ENCODE results near the gene VTI1A. TPM values are rescaled to one million over a fixed set of nuclear protein-coding genes. Genes with fewer than 3 reads are reported as not detected.

VTI1A gene
- total and polyA plus RNA-seq, 2 experiments from 2014 or later, result 26.8 to 31.0 TPM

DNA sequence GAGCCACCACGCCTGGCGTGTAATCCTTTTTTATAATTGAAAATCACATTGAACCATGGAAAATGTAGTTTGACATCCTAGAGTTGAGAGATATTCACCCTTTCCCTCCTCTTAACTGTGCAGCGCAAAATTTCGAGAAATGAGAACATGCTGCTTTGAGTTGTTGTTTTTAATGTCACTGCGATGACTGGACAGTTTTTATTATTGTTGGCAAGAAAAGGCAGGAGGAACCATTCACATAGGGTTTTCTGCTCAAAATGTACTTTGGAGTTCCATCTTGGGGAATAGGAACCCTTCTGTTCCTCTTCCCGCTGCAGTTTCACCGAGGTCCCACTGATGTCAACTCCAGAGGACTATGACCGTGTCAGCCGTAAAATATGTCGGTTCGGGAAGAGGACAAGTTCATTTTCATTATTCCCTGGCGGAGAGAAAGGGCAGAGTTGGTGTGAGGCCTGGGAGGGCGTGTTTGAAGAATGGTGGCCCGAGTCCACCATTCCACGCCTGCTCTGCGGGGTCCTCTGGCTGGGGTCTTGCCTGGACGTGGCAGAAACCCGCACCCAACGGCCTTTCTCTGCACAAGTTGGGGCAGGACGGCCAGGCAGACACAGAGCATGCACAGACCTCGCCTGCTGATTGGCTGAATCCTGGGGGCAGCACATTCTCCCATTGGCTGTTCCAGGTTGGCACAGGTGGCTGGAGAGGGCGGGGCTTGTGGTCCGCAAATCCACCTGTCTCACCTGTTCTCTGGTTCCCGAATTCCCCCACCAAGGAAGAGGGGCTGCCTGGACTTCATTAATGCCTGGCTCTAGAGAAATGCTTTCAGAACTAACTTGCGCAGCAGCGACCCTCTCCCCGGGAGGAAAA lies 397.9 kb downstream of the VTI1A start:
- Histone ChIP-seq H3K4me3 (no peak overlapping the region), H4K20me1 (replicated peaks; ENCODE audit: insufficient read depth) (no peaks in the 10 kb centered on the region), H2AFZ (no peak overlapping the region), H3F3A (replicated peaks; ENCODE audit: low read depth) (no peaks in the 10 kb centered on the region), H3K4me2 (no peak overlapping the region), H3K9me2 (ENCODE audit: insufficient read depth) (peaks cover 9% of the 10 kb centered on the region), H3K36me3 (ENCODE audit: insufficient read depth) (peaks cover 10% of the 10 kb centered on the region; the same call in 1 of the 2 replicates), H3K27me3 (ENCODE audit: insufficient read depth) (no peaks in the 10 kb centered on the region), H3K79me2 (replicated peaks; ENCODE audit: insufficient read depth) (no peaks in the 10 kb centered on the region), H3K27ac (ENCODE audit: low read depth) (no peak overlapping the region), H3K4me1 (ENCODE audit: insufficient read depth) (no peaks in the 10 kb centered on the region)
- peaks cover 2% of the 10 kb centered on the region; the same call in 1 of the 3 replicates for H3K4me1 Mint-ChIP-seq
- peaks cover 8% of the 10 kb centered on the region for H3K27me3 Mint-ChIP-seq (ENCODE audit: insufficient read depth, low read depth, poor library complexity)
- no peak overlapping the region for H3K4me3 Mint-ChIP-seq
- no peak overlapping the region for H3K27ac Mint-ChIP-seq
- TF ChIP-seq ZNF331 (CRISPR knock-in tag; IDR thresholded peaks at IDR 0.05; ENCODE audit: low read depth), result no peak
- TF ChIP-seq POLR2AphosphoS5 (IDR thresholded peaks at IDR 0.05; ENCODE audit: low read depth), result no peak
- TF ChIP-seq EZH2 (IDR thresholded peaks at IDR 0.05; ENCODE audit: low read depth, unreplicated experiment), result no peak
- TF ChIP-seq, protein P1, sequence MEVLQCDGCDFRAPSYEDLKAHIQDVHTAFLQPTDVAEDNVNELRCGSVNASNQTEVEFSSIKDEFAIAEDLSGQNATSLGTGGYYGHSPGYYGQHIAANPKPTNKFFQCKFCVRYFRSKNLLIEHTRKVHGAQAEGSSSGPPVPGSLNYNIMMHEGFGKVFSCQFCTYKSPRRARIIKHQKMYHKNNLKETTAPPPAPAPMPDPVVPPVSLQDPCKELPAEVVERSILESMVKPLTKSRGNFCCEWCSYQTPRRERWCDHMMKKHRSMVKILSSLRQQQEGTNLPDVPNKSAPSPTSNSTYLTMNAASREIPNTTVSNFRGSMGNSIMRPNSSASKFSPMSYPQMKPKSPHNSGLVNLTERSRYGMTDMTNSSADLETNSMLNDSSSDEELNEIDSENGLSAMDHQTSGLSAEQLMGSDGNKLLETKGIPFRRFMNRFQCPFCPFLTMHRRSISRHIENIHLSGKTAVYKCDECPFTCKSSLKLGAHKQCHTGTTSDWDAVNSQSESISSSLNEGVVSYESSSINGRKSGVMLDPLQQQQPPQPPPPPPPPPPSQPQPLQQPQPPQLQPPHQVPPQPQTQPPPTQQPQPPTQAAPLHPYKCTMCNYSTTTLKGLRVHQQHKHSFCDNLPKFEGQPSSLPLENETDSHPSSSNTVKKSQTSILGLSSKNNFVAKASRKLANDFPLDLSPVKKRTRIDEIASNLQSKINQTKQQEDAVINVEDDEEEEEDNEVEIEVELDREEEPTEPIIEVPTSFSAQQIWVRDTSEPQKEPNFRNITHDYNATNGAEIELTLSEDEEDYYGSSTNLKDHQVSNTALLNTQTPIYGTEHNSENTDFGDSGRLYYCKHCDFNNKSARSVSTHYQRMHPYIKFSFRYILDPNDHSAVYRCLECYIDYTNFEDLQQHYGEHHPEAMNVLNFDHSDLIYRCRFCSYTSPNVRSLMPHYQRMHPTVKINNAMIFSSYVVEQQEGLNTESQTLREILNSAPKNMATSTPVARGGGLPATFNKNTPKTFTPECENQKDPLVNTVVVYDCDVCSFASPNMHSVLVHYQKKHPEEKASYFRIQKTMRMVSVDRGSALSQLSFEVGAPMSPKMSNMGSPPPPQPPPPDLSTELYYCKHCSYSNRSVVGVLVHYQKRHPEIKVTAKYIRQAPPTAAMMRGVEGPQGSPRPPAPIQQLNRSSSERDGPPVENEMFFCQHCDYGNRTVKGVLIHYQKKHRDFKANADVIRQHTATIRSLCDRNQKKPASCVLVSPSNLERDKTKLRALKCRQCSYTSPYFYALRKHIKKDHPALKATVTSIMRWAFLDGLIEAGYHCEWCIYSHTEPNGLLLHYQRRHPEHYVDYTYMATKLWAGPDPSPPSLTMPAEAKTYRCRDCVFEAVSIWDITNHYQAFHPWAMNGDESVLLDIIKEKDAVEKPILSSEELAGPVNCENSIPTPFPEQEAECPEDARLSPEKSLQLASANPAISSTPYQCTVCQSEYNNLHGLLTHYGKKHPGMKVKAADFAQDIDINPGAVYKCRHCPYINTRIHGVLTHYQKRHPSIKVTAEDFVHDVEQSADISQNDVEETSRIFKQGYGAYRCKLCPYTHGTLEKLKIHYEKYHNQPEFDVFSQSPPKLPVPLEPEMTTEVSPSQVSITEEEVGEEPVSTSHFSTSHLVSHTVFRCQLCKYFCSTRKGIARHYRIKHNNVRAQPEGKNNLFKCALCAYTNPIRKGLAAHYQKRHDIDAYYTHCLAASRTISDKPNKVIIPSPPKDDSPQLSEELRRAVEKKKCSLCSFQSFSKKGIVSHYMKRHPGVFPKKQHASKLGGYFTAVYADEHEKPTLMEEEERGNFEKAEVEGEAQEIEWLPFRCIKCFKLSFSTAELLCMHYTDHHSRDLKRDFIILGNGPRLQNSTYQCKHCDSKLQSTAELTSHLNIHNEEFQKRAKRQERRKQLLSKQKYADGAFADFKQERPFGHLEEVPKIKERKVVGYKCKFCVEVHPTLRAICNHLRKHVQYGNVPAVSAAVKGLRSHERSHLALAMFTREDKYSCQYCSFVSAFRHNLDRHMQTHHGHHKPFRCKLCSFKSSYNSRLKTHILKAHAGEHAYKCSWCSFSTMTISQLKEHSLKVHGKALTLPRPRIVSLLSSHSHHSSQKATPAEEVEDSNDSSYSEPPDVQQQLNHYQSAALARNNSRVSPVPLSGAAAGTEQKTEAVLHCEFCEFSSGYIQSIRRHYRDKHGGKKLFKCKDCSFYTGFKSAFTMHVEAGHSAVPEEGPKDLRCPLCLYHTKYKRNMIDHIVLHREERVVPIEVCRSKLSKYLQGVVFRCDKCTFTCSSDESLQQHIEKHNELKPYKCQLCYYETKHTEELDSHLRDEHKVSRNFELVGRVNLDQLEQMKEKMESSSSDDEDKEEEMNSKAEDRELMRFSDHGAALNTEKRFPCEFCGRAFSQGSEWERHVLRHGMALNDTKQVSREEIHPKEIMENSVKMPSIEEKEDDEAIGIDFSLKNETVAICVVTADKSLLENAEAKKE (CRISPR knock-in tag; IDR thresholded peaks at IDR 0.05), result no peak
- TF ChIP-seq EZH2phosphoT487 (IDR thresholded peaks at IDR 0.05; ENCODE audit: unreplicated experiment), result no peak
- no peak for TF ChIP-seq STAT1 (IDR thresholded peaks at IDR 0.05; ENCODE audit: unreplicated experiment)
- TF ChIP-seq CTCF (conservative IDR thresholded peaks at IDR 0.05; ENCODE audit: low read depth in 2 of 2), result no peak
- TF ChIP-seq ZNF114 (CRISPR knock-in tag; IDR thresholded peaks at IDR 0.05), result no peak
- TF ChIP-seq ETS1 (IDR thresholded peaks at IDR 0.05), result no peak
- TF ChIP-seq REST (IDR thresholded peaks at IDR 0.05; ENCODE audit: unreplicated experiment), result no peak
- no peak for TF ChIP-seq NANOG (IDR thresholded peaks at IDR 0.05; ENCODE audit: borderline replicate concordance)
- TF ChIP-seq JUNB (IDR thresholded peaks at IDR 0.05; ENCODE audit: unreplicated experiment), result no peak
- TF ChIP-seq CREB1 (CRISPR knock-in tag; IDR thresholded peaks at IDR 0.05; ENCODE audit: low read depth), result no peak
- DNase-seq (ENCODE audit: low spot score) (no peak), ATAC-seq (no peak)
- H3K36me3 Mint-ChIP-seq (ENCODE audit: low read depth), result peaks cover 33% of the 10 kb centered on the region
- peaks cover 42% of the 10 kb centered on the region for H3K9me3 Mint-ChIP-seq
